Raji (cell line): ENCODE results near the gene DNAH5.

ENCODE experiments used
- POLR2A ChIP-seq: IDR thresholded peaks from 2 replicates; pipeline ENCODE4 v1.6.1; 2011; ENCODE audit warnings: low read depth, low read length, control low read depth; ENCODE audit not compliant: insufficient read depth

DNAH5 gene

GRCh38 chr5:13809921-13810320, 134.6 kb downstream of the DNAH5 start:
- no peak for TF ChIP-seq POLR2A

- no peak for TF ChIP-seq POLR2A
Measured at GRCh38 chr5:13804336-13804735, 140.2 kb downstream of the DNAH5 start.

GRCh38 chr5:13785781-13786415, 158.6 kb downstream of the DNAH5 start:
- no peak for TF ChIP-seq POLR2A

GRCh38 chr5:13783726-13784125, 160.8 kb downstream of the DNAH5 start:
- TF ChIP-seq POLR2A: no peak

GRCh38 chr5:13780081-13780480, 164.4 kb downstream of the DNAH5 start:
- no peak for TF ChIP-seq POLR2A

- no peak for TF ChIP-seq POLR2A
Measured at GRCh38 chr5:13773649-13774048, 170.8 kb downstream of the DNAH5 start.

- TF ChIP-seq POLR2A: no peak
Measured at GRCh38 chr5:13771011-13771571, 173.4 kb downstream of the DNAH5 start.

GRCh38 chr5:13766236-13766635, 178.3 kb downstream of the DNAH5 start:
- TF ChIP-seq POLR2A: no peak

DNA sequence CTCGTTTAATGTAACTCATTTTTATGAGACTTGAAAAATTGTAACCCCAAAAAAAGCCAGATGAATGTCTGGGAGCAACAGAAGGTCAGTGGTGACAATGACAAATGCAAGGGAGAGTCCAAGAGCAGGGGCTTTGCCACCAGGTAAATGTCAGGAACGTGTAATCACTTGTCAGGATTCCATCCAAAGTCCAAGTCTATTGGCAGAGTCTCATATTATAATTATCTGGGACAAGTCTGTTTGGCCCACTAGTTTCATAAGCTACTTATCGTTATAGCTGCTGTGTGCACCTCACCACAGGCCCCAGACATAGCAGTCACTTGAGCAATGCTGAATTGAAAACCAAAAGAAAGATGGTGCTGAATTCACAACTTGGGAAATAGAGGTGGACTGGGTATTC, 180.8 kb downstream of the DNAH5 start:
- no peak for TF ChIP-seq POLR2A

GRCh38 chr5:13749766-13750165, 194.7 kb downstream of the DNAH5 start:
- no peak for TF ChIP-seq POLR2A

- no peak for TF ChIP-seq POLR2A
Measured at GRCh38 chr5:13746026-13746425, 198.5 kb downstream of the DNAH5 start.

- no peak for TF ChIP-seq POLR2A
Measured at GRCh38 chr5:13745508-13745907, 199.0 kb downstream of the DNAH5 start.

- TF ChIP-seq POLR2A: no peak
Measured at GRCh38 chr5:13740471-13740870, 204.0 kb downstream of the DNAH5 start.

- TF ChIP-seq POLR2A: no peak
Measured at GRCh38 chr5:13739479-13739878, 205.0 kb downstream of the DNAH5 start.

DNA sequence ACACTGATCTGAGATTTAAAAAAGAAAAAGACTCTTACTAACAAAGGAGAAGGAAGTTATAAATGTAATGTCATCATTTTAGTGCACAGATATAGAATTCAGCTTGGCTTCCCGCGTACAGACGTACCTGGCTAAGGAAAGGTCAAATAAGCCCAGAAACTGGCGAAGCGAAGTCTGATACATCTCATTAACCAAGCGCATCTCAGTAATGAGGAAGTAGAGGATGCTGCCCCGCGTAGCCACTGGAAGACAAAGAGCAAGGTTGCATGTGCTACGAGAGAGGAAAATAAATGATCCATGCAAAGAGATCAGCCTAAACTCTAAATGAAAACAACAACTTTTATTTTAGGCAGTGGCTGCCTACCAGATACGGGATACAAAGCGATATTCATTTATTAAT, 208.8 kb downstream of the DNAH5 start:
- TF ChIP-seq POLR2A: no peak

GRCh38 chr5:13731121-13731628, 213.3 kb downstream of the DNAH5 start:
- no peak for TF ChIP-seq POLR2A

DNA sequence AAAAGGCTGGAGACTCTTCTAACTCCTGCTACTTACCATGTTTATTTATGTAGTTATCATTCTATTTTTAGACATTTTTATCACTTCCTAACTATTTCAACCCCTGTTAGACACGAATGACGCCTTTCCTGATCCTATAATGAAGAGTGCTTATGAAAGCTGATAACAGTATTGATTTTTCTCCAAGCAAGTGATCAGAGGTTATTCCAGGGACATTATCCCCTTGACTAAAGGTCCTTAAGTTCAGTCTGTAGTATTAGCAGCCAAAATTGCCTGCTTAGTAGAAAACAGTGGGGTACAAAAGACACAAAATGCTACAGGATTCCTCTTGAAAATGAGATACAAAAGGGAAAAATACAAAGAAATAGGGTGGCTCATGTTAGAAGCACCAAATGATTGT, 235.6 kb downstream of the DNAH5 start:
- TF ChIP-seq POLR2A: no peak
